ENCODE results near the gene MAIP1.

MAIP1 gene

GRCh38 chr2:199951023-199951422 lies 4.4 kb upstream of the MAIP1 start:
- no peak for DNase-seq

GRCh38 chr2:199955007-199955338 lies 409 bp upstream of the MAIP1 start:
- DNase-seq, result no peak

- DNase-seq, result peak; percentile 58
Observed at GRCh38 chr2:199956062-199956380, 639 bp downstream of the MAIP1 start.

GRCh38 chr2:199958014-199958413 lies 2.6 kb downstream of the MAIP1 start:
- DNase-seq, result no peak

- DNase-seq, result no peak
Observed at GRCh38 chr2:199962203-199962602, 6.8 kb downstream of the MAIP1 start.

GRCh38 chr2:199966405-199966804 lies 11.0 kb downstream of the MAIP1 start:
- DNase-seq, result no peak

GRCh38 chr2:199966976-199967375 lies 11.6 kb downstream of the MAIP1 start:
- DNase-seq, result no peak

GRCh38 chr2:199968126-199968525 lies 12.7 kb downstream of the MAIP1 start:
- DNase-seq, result no peak

GRCh38 chr2:199972088-199972626 lies 16.8 kb downstream of the MAIP1 start:
- DNase-seq, result no peak

GRCh38 chr2:199973703-199974102 lies 18.3 kb downstream of the MAIP1 start:
- DNase-seq, result peak; percentile 52

GRCh38 chr2:199975273-199975895 lies 20.0 kb downstream of the MAIP1 start:
- no peak for DNase-seq

GRCh38 chr2:199977984-199978415 lies 22.6 kb downstream of the MAIP1 start:
- no peak for DNase-seq

GRCh38 chr2:199979398-199979797 lies 24.0 kb downstream of the MAIP1 start:
- DNase-seq, result no peak

- peak; percentile 58 for DNase-seq
Observed at GRCh38 chr2:199979832-199980628, 24.6 kb downstream of the MAIP1 start.

GRCh38 chr2:199982126-199982843 lies 26.9 kb downstream of the MAIP1 start:
- no peak for DNase-seq

- DNase-seq, result no peak
Observed at GRCh38 chr2:199983534-199983933, 28.2 kb downstream of the MAIP1 start.

GRCh38 chr2:199984159-199984558 lies 28.8 kb downstream of the MAIP1 start:
- no peak for DNase-seq

- no peak for DNase-seq
Observed at GRCh38 chr2:199984755-199985154, 29.4 kb downstream of the MAIP1 start.

GRCh38 chr2:199985625-199986207 lies 30.3 kb downstream of the MAIP1 start:
- peak; percentile 77 for DNase-seq

- DNase-seq, result peak; percentile 34
Observed at GRCh38 chr2:199987586-199987985, 32.2 kb downstream of the MAIP1 start.

GRCh38 chr2:199988151-199988550 lies 32.8 kb downstream of the MAIP1 start:
- DNase-seq, result no peak

- no peak for DNase-seq
Observed at GRCh38 chr2:199989822-199990221, 34.4 kb downstream of the MAIP1 start.

- DNase-seq, result no peak
Observed at GRCh38 chr2:199991691-199992090, 36.3 kb downstream of the MAIP1 start.
